ENCODE data around the gene TPD52L1.

DNA sequence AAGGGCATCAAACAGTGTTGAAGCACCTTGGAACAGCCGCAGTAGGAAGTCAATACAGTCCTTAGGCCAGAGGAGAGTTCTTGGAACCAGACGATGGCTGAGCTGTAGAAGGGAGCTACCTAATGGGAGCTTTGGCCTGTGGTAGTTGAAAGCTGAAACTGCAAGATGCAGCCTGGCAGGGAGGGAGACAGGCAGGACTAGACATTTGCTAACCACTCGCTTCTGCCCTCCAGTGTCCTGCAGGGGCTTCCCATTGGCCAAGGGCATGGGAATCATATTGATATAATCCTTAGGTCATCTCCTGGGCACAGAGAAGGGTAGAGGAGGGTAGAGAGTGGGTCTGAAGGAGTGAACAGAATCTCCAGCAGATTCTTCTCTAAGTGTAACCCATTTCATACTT is 60.4 kb downstream of the TPD52L1 start:
- no peak for TF ChIP-seq CTCF (IDR thresholded peaks at IDR 0.05; ENCODE audit: low read depth, low read length)
- TF ChIP-seq EZH2phosphoT487 (IDR thresholded peaks at IDR 0.05; ENCODE audit: low read depth) = no peak

Measured in OCI-LY3 (cell line).